Sciatic nerve (tissue), 2 donors: ENCODE results near the gene PITPNC1. TPM values are rescaled to one million over a fixed set of nuclear protein-coding genes. Genes with fewer than 3 reads are reported as not detected.
"Not testable (repeated sequence)": the region's sequence is repeated elsewhere in the genome, so short reads cannot be mapped to it uniquely, and the experiment has no call there.

Experiments
- ATAC-seq: fragments of 200-7000 bp; cut with Tn5 transposase; one replicate; pipeline ENCODE4 v1.9.1; 2020; ENCODE audit warnings: mild to moderate bottlenecking, moderate library complexity
- DNase-seq: peaks from one replicate; pipeline ENCODE4 v3.0.0-alpha.2; 2020; ENCODE audit warnings: low spot score
- intact Hi-C: fragments of 100-400 bp; cut with DNase I; formaldehyde crosslinking; loops from one replicate; pipeline ENCODE4 v1.14.2; 2022
- total RNA-seq: library from RNA; stranded (reverse); fragmentation: NEBNext Ultra II Directional; extraction: Animal tissue kit (Norgen Biotek cat#: 25700); gene quantifications from one replicate; pipeline ENCODE4 v1.2.1, GENCODE V29; 2021
- donor health status: DM: no; HTN: no; CAD: no.
- donor health status: DM: no; HTN: no; CAD: no.

PITPNC1 gene
- total RNA-seq, 1 donor from 2014 or later = 27.9 TPM

DNA sequence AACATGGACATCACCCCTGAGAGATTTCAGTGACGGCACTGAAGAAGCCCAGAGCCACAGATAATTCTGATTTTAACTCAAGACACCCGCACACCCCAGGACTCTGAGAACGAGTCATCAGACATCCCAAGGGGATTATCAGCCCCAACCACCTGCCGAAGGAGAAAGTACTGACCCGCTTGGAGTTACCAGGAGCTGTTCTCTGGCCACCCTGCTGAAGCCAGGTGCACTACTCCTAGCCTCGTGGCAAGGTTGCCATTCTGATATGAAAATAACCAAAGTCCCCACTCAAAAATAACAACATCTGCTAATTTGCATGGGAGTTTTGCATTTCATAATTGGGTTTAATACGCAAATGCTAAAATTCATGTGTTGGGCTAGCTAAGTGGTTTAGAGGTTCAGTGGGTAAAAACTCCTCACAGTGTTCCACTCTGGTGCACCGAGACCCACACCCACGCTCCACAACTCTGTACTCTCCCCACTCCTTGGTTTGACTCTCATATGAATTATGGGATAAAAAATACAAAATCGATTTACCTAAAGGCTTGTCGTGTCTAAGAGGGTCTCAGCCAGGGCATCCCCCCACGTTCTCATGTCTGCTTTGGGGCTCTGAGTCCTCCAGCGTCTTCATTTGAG lies 197.7 kb downstream of the PITPNC1 start:
- no peak for ATAC-seq
- intact Hi-C loops = no loop called here
- no peak for DNase-seq

DNA sequence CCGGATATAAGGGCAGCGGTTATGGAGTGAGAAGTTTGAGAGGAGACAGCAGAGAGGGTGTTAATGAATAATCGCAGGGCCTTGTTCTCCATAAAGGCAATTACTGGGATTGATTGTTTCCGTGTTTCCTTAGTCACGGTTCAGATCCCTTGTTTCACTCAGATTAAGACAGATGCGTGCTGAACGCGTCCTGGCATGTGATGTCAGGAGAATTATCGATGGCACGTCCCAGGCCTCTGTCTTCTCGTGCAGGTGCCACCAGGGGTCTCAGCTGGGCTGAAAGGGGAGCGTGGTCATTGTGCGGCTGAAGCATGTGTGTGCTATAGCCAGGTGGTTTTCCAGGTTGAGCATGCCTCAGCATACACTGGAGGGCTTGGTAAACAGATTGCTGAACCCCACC lies 198.2 kb downstream of the PITPNC1 start:
- intact Hi-C loops = no loop called here
- no peak for DNase-seq
- ATAC-seq = no peak

DNA sequence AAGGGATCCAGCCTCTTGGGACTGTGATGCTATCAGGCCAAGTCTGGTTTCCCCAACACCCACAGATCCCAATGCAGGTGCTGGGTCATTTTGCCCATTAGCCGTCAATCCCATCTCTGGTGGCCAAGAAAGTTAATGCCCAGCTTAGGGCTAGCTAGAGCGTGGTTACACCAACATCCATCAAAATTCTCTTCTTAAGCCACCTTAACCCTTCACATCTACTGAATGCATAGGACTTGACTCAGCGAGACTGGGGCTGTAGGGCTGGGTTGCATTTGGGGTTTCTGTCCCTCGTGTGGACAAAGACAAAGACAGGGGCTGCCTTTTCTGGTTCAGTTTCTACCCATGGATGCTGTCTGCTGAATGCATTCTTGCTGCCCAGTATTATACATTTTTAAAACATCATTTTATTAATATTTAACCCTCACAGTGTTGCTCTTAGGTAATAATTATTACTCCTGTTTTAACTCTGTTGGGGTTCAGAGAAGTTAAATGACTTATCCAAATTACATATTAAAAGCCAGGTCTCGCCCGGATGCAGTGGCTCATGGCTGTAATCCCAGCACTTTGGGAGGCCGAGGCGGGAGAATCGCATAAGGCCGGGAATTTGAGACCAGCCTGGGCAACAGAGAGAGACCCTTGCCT lies 199.5 kb downstream of the PITPNC1 start:
- ATAC-seq (no peak), DNase-seq (no peak)
- intact Hi-C loops = no loop called here

DNA sequence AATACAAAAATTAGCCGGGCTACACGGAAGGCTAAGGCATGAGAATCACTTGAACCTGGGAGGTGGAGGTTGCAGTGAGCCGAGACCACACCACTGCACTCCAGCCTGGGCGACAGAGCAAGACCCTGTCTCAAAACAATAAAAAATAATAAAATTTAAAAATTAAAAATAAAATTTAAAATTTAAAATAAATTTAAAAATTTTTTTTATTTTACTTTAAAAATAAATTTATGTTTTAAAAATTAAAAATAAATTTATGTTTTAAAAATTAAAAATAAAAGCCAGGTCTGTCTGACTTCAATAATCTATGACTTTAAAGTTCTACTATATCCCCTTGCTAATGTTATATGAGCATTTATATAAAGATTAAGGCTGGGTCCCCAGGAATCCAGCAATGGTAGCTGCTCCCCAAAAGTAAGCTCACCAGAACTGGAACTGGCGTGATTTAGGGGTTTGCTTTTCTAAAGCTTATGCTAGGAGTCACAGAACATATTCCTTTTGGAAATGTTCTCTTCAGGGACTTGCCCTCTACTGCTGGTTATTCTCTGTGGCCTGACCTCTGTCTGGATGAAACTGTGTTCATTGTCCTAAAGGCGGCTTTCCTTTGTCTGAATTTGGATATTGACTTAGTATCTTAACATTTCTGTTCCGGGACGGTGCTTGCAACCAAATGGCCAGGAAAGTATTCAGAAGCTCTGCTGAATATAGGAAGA lies 200.5 kb downstream of the PITPNC1 start:
- DNase-seq = no peak
- intact Hi-C loops = no loop called here
- ATAC-seq = no peak

DNA sequence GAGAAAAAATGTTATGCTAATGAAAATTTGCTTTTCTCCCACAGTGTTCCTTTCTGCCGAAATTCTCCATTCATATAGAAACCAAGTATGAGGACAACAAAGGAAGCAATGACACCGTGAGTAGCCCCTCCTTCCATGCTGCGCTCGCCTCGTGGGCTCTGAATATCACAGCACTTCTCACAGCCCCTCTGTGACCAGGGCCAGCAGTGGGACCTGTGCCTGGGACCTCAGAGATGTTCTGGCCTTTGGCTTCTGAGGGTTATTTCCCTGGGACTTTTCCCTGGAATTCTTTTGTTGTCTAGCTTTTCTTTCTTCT lies 201.0 kb downstream of the PITPNC1 start:
- intact Hi-C loops = no loop called here
- ATAC-seq = no peak
- DNase-seq = no peak

DNA sequence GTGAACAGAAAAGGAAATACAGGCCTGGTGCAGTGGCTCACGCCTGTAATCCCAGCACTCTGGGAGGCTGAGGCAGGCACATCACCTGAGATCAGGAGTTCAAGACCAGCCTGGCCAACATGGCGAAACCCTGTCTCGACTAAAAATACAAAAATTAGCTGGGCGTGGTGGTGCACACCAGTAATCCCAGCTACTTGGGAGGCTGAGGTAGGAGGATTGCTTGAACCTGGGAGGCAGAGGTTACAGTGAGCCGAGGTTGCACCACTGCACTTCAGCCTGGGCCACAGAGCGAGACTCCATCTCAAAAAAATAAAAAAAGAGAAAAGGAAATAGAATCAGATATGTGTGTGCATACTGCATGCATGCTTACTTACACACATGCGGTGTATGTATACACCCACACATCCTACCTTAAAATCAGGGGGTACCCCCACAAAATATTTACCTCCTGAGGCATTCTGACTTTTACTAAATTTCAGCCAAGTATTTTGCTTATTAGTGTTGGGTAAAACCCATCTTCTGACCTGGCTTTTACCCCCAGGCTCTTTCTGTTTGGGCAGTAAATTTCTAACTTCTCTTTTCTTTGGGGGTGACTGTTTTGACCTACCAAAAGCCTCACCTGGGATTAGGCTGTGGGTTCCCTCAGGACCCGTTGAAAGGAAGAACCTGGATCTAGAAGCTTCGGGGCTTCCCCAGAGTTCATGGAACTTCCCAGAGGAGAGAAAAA lies 201.8 kb downstream of the PITPNC1 start:
- intact Hi-C loops, DNase-seq, ATAC-seq: not testable (repeated sequence)

DNA sequence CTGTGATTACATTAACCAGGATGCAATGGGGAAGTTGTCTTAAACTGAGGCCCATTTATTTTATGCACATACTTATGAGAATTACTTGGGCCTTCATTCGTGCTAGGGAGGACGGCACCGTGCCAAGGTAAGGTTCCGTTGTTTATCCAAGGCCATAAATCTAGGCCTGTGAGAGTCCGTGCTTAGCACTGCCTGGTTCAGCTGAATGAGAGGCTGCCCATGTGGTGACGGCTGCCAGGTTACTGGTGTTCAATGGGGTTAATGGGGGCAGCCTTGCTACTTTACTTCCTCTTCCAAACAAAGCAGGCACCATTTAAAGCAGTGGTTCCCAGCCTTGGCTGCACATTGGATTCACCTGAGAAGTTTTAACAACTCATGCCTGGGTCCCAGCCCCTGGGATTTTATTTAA lies 205.6 kb downstream of the PITPNC1 start:
- ATAC-seq = no peak
- intact Hi-C loops = no loop called here
- DNase-seq = no peak

DNA sequence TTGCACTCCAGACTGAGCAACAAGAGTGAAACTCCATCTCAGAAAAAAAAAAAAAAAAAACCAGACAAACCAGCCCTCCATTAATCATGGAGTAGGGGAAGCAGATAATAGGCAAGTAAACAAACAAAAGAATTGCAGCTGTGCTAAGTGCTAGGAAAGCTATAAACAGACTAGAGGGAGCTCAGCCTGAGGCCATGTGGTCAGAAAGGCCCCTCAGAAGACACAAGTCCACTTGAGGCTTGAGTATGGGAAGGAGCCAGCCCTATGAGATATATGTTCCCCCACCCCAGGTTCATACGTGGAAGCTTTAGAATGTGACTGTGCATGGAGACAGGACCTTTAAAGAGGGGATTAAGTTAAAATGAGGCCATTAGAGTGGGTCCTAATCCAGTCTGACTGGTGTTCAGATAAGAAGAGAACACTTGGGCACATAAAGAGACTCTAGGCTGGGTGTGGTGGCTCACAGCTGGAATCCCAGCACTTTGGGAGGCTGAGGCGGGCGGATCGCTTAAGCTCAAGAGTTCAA lies 208.1 kb downstream of the PITPNC1 start:
- no peak for DNase-seq
- intact Hi-C loops = no loop called here
- ATAC-seq = no peak

DNA sequence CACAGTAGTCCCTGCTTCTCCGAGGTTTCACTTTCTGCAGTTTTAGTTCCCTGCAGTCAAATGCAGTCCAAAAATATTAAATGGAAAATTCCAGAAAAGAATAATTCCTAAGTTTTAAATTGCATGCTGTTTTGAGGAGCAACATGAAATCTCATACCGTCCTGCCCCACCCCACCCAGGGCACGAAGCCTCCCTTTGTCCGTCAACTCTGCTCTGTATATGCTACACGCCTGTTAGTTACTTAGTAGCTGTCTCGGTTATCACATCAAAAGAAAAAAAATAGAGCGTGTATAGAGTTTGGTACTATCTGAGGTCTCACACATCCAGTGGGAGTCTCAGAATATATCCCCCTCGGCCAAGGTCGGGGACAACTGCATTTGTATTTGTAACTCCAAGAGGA lies 211.2 kb downstream of the PITPNC1 start:
- intact Hi-C loops = no loop called here

DNA sequence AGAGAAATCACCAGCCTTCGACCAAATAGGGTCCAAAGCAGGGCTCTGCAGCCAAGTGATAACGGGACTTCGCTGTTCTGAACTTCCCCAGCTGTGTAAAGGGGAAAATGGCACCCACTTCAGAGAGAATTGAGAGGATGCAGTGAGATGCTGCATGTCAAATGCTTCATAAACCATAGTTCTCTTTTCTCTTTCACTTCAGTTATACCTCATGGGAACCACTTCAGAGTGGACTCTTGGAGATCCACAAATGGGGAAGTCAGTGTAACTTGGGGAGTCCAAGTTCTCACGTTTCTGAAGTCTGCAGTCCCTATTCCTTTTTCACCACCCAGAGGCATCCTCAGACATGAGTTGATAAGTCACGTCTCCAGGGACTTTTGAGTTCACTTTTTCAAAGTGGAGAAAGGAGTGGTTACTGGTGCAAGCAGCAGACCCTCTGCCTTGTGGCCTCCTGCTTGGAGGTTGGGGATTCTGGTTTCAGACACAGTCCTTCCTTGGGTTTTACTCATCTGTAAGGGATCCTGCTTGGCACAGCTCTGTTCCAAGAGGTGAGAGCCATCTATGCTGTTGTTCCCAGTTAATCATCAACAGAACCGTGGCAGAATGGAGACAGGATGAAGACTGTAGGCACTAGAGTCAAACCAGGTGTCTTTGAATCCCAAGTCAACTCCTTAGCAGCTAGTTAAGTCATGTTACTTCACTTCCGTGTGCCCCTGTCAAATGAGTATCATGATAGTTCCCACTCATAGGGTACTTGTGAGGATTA lies 217.2 kb downstream of the PITPNC1 start:
- DNase-seq (no peak), ATAC-seq (no peak)
- intact Hi-C loops = no loop called here

More for the DNA sequence above, 211.2 kb downstream of the PITPNC1 start:
- DNase-seq (no peak), ATAC-seq (no peak)

DNA sequence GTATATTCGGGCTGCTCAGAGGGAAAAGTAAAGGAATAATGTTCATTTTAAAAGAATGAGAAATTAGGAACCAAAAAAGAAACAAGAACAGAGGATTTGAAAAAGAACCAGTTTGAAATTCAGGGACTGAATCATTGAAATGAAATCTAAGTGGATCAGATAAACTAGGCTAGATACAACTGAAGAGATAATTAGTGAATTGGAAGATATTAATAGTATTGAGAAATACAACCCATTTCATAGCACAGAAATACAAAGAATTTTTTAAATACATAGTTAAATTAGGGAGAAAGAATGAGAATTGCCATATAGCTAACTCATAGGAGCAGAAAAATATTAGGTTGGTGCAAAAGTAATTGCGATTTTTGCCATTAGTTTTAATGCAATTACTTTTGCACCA lies 223.3 kb downstream of the PITPNC1 start:
- intact Hi-C loops = no loop called here
- ATAC-seq = no peak
- no peak for DNase-seq

DNA sequence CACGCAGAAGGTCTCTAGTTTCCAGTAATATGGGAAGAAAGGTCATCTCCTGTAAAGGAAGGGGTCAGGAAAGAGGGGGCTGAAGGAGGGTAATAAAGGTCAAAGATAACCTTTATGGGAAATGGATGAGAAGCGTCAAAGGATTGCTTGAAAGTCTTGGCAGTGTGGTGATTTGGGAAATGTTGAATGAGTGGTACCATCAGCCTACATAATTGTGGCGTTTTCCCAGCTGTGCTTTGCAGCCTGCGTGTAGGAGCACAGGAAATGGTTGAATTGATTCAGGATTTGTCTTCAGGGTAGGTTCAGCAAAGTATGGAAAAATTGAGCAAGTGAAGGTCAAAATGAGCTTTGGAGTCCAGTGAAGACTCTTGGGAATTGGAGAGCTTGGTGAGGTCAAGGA lies 224.8 kb downstream of the PITPNC1 start:
- intact Hi-C loops = no loop called here
- DNase-seq (no peak), ATAC-seq (no peak)

DNA sequence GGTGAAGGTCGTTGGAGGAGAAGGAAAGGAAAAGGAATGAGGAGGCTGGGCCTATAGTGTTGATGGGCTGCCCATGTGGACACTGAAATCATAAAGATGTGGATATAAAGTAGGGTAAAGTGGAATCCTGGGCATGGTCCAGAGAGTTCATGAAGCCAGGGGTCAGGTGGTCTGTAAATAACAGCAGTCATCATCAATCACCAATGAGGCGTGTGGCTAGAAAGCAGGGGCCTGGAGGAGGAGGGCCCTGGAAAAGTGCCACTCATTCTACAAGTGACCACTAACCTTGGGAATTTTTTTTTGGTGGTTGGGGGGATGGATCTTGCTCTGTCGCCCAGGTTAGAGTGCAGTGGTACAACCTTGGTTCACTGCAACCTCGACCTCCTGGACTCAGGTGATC lies 225.4 kb downstream of the PITPNC1 start:
- DNase-seq = no peak
- ATAC-seq = no peak
- intact Hi-C loops = no loop called here

DNA sequence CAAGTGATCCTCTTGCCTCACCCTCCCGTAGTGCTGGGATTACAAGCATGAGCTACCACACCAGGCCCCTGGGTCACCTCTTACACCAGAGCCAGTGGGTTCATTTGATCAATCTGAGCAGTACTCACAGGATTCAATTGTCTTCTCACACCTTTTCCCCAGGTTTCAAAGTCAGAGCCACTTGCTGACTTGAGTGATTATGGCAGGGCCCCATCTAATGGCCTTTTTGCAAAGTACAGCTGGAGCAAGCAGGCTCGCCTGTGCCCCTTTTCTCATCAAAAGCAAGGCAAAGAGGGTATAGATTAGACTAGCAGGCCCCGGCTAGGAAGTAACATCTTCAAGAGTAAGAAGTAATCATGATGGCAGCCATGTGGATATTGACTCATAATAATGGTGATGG lies 225.9 kb downstream of the PITPNC1 start:
- intact Hi-C loops = no loop called here
- ATAC-seq (no peak), DNase-seq (no peak)

DNA sequence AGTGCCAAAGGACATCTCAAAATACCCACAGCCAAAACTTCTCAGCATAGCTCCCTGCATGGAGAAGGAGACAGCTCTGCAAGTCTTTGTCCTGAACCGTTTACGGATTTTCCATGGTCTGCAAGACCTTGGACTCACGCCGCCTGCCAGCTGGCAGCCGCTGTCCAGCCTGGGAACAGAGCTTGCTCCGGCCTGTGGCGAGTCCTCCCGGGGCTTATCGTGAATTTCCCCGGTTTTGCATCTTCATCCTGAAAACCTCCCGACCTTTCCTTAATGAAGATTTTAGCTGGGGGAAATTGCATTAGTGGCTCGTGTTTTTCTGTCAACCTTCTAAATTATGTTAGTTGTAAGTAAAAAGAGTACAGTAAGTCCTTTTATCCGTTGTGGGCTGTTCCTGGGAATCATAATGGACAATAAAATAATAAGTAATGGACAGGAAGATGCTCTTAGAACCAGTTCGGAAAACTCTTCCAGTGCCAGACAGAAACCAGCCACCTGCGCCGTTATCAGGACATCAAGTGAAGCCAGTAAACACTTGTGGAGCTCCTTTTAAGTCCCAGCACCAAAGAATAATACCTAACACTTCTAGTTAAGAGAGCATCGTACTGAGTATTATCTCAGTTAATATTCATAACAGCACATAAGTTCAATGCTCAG lies 228.3 kb downstream of the PITPNC1 start:
- intact Hi-C loops = no loop called here
- peak; percentile 69 for DNase-seq
- ATAC-seq = peak; percentile 88

DNA sequence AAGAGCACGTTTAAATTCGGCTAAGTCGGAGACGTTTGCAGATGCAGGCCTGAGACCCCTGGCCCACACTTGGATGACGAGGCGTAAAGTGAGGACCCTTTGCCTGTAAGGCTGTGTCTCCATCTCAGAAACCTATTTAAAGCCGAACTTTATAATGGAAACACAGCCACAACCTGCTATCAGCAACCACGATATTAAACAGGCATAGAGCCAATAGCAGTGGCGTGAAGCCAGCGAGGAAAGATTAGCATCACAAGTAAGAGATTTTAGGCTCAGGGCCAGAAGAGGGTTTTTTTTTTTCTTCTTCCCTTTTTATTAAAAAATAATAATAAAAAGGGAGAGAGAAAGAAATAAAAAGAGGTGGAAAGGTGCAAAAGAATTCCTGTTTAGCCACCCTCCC lies 229.4 kb downstream of the PITPNC1 start:
- DNase-seq (no peak), ATAC-seq (no peak)
- intact Hi-C loops = no loop called here

DNA sequence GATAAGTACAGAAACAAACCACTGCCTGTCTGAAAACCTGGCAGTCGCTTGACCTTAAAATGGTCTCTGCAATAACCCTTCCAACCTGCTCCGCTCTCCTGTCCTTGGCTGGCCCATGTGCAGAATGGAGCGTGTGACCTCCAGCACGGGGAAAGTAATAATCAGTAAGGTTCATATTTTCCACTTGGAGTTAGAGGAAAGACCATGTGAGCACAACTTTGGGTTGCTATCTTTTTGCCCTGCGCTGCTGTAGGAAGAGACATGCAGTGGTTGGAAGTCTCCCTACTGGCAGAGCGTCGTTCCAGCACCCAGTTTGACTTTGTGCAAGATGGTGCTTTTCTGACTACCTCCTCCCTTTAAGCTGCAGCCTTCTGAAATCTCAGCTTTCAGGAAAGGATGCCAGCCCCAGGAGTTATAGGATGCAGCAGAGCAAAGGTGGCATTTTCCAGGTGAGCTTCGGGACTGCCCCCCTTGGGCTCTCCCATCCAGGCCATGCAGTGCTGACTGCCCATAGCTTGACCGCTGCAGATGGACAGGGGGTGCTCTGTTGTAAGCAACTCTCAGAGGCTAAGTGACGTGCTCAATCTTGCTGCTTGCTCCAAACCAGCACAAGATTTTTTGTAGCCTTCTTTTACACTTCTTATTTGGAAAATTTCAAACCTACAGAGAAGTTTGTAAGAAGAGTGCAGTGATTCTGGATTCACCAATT lies 230.0 kb downstream of the PITPNC1 start:
- peak; percentile 45 for ATAC-seq
- intact Hi-C loops = no loop called here
- DNase-seq = no peak

DNA sequence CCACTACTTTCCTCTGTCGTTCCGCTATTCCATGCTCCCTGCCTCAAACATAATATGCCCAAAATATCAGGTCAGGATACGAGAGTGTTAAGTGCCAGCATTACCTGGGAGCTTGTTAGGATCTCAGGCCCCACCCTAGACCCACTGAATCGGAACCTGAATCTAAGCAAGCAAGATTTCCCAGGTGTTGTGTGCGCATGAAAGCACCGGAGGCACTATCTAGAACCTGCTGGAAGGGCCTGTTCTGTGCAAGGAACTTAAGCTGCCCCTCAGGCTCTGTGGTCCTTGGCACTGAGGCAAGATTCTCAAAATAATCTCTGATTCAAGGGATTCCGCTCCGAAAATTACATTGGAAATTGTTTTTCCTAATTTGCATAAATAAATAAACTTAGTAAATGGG lies 233.0 kb downstream of the PITPNC1 start:
- ATAC-seq (no peak), DNase-seq (no peak)
- intact Hi-C loops = no loop called here
